GM21360 (cell line): ENCODE measurements around the gene SFMBT1.
A peak's percentile ranks its signal among the peaks of the same experiment; 100 is the strongest.

Source experiments
- ATAC-seq: cut with Tn5 transposase; IDR thresholded peaks from one replicate; pipeline ENCODE4 v1.9.1; 2021; ENCODE audit warnings: mild to moderate bottlenecking, moderate library complexity; ENCODE audit not compliant: unreplicated experiment

SFMBT1 gene

DNA sequence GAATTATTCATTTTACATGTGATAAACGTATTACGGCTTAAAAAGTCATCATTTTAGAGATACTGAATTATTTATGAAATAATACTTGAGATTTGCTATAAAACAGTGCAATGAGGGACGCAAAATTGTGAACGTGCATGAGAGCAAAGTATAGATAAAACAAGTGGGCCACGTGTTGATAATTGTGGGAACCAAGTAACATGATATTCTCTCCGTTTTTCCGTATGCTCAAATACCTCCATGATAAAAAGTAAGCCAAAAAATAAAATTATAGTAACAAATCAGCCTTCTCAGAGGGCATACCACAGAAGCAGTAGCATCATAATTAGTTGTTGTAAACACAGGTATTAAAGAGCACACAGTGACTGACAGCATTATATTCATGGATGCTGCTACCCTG is 42.6 kb downstream of the SFMBT1 start:
- no peak for ATAC-seq

DNA sequence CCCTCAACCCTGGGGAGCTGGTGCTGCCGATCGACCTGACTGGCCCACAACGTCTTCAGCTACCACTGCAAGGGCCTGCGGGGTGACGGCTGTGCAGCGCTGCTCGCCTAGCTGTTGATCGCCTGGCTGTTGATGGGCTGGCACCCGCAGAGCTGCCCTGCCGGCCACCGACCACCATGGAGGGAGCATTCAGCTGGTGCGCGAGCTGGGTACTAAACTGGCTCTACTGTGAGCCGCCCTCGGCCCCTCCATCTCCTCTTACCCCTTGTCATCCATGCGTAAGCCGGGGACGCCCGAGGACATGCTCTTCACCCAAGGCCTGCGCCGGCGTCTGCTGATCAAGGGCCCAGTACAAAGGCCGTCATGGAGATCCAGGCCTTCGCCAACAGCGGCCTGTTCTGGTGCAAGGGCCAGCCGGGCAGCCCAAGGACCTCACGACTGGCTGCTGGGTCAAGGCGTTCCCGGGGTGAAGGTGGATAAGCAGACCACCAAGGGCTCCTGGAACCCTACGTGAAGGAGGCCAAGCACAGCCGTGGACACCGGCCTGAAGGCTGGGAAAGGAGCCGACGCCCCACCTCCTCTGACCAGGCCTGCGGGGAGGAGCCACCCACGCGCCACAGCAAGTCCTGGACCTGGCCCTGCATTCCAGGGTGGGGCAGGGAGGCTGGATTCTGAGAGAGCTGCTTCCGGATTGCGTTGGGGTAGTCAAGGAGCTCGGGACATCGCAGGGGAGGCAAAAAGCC is 46.9 kb downstream of the SFMBT1 start:
- ATAC-seq = no peak

DNA sequence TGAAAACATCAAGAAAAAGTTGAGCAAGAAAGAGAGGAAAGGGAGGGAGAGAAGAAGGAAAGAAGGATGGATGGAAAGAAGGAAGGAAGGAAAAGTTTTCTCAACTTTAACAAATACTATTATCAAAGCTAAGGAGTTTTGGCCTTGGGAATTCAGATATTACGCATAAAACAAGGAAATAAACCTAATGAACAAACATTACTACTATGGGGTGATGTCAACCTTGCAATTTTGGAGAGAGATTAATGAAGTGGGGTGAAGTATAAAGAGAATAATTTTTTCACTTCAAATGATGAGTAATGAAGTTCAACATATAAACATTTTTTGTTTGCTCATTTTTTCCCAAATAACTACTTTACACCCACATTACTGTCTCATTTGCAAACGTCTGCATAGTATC is 55.2 kb downstream of the SFMBT1 start:
- no peak for ATAC-seq

DNA sequence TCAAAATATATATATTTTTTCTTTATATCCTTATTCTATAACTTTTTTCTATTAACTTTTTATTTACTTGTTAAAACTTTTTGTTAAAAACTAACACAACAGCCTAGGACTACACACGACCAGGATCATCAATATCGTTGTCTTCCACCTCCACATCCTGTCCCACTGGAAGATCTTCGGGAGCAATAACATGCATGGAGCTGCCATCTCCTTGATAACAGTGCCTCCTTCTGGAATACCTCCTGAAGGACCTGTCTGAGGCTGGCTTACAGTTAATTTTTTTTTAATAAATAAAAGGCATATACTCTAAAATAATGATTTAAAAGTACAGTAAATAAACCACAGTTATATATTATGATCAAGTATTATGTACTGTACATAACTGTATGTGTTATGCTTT is 58.9 kb downstream of the SFMBT1 start:
- ATAC-seq = no peak

DNA sequence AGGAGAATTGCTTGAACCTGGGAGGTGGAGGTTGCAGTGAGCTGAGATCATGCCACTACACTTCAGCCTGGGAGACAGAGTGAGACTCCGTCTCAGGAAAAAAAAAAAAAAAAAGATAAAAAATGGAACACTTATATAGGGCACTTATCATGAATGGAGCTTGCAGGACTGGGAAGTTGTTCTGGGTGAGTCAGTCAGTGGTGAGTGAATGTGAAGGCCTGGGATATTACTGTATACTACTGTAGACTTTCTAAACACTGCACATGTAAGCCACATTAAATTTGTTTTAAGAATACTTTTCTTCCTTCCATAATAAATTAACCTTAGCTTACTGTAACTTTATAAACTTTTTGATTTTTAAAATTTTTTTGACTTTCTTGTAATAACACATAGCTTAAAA is 59.8 kb downstream of the SFMBT1 start:
- ATAC-seq = no peak

DNA sequence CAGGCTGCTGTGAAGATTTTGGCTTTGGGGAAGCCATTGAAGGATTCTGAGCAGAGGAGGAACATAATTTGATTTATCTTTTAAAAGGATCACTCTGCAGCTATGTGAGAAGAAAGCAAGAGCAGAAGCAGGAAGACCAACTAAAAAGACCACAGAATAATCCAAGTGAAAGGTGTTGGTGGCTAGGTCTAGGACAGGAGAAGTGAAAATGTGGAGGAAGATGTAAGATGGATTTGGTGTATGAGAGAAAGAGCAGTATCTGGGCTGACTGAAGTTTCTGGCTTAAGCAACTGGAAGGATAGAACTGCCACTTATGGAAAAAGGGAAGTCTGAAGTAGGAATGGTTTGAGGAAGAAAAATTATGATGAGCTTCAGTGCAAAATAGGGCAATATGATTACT is 62.0 kb downstream of the SFMBT1 start:
- peak; percentile 29 for ATAC-seq

DNA sequence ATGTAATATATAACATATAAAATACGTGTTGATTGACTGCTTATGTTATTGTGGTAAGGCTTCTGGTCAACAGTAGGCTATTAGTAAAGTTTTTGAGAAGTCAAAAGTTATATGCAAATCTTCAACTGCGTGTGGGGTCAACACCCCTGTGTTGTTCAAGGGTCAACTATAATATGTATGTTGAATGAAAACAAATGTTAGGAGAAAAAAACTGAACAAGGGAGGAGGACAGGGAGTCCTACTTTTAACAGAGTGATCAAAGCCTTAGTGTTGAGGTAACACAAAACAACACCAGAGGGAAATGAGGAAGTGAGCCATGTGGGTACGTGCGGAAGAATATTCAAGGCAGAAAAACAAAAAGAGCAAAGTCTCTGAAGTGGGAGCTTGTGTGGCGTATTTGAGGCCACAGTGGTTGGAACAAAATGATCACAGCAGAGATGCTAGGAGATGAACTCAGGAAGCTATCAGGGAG is 62.5 kb downstream of the SFMBT1 start:
- peak; percentile 74 for ATAC-seq

GRCh38 chr3:52982839-52983238 is 63.0 kb downstream of the SFMBT1 start:
- ATAC-seq = peak; percentile 34

DNA sequence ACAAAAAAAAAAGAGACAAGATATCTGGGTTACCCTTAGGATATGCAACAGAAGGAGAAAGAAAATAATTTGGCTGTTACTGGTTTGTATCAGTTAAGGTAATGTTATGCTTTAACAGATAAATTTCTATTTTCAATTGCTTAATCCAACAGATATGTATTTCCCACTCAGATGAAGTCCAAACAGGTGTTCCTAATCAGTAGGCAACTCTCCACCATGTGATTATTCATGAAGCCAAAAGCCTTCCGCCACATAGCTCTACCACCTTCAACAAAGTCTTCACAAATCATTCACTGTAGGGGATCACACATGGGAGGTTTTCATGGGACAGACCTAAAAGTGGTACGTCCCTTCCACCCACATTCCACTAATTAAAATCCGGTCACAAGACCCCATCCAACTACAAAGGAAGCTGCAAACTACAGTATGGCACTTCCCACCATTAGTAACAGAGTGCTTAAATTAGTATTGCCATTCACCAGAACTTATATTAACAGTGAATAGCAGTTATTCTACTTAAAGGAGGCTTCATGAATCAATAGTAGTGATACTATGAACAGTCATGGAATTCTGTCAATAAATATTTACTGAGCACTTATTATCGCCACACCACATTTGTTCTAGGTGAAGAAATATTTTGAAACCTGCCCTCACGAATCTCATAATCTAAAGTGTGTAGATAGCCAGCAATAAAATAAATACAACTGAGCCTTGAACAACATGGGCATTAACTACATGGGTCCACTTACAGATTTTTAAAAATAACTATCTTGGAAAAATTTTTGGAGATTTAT is 66.5 kb downstream of the SFMBT1 start:
- ATAC-seq = no peak

DNA sequence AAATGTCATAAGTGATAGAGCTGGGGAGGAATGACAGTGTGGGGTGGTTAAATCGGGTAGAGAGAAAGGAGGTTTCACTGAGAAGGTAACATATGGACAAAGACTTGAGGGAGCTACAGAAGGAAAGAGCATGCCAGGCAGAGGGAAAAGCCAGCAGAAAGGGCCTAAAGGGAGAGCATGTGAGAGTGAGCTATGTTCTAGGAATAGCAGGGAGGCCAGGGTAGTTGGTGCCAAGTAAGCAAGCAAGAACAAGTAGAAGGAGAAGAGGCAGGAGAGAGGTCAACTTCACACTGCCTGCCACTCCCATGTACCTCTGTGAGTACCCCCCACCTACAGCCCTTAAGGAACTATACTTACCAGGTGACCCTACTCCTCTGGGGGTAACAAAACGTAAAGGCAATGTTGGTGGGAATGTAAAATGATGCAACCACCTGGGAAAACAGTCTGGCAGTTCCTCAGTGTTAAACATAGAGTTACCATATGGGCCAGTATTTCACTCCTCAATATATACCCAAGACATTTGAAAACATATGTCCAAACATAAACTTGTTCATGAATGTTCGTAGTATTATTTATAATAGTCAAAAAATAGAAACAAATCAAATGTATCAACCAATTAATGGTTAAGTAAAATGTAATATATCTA is 67.6 kb downstream of the SFMBT1 start:
- no peak for ATAC-seq

GRCh38 chr3:52973806-52974205 is 72.1 kb downstream of the SFMBT1 start:
- no peak for ATAC-seq

- no peak for ATAC-seq
Measured at GRCh38 chr3:52971895-52972294, 74.0 kb downstream of the SFMBT1 start.

- no peak for ATAC-seq
Measured at GRCh38 chr3:52967398-52967797, 78.5 kb downstream of the SFMBT1 start.

DNA sequence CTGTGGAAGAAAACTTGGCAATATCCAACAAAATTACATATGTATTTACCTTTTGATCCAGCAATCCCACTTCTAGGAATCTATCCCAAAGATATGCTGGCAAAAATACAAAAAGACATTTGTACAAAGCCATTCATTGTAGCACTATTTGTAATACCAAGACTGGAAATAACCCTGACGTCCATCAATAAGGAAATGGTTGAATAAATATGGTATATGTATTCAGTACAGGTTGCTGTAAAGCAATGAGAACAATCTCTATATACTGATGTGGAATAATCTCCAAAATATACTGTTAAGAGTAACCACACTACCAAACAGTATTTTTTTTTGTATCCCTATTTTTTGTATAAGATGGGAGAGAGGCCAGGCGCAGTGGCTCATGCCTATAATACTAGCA is 83.7 kb downstream of the SFMBT1 start:
- ATAC-seq = no peak

DNA sequence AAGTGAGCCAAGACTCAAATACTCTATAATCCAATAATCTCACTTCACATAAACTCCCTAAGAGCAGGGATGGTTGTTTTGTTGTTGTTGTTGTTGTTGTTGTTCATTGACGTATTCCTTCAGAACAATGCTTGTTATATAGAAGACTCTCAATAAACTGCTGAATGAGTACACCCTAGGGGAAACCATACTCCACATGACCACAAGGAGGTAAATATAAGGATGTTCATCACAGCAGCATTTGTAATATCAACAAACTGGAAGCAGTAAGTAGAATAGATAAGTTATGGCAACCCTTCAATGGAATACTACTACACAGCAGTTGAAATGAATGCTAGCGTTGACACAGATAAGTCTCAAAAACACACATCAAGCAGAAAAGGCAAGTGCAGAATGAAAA is 86.1 kb downstream of the SFMBT1 start:
- ATAC-seq = no peak

- no peak for ATAC-seq
Measured at GRCh38 chr3:52939600-52939999, 106.3 kb downstream of the SFMBT1 start.

DNA sequence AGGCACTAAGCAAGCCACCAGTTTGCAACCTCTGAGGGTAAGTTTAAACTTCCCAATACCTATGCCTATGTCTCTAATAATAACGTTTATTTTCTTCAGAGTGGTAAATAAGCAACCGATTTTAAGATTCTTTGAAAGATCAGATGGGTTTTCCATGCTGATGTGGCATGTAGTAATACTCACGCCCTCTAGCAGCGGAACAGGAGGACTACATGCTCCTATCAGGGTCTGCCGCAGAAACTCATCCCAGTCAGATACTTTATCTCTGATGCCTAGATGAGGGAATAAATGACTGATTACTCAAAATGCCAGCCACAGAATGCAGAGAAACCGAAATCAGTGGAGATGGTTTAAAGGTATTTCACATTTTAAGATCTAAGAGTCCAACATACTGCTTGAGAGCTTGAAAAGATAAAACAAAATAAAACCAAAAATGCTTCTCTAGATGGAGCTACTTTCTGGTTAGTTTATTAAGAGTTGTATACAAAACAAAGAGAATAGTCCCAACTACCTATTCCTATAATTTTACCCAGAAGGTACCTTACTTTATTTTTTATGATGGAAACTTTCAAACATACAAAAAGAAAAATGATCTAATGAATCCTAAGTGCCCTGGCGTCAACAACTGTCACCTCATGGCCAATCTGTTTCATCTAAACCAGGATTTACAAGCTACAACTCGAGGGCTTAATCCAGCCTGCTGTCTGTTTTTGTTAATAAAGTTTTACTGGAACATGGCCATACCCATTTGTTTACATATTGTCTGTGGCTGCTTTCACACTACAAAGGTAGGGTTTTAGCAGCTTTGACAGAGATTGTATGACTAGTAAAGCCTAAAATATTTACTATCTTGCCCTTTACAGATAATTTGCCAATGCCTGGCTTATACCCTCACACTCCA is 111.0 kb downstream of the SFMBT1 start:
- ATAC-seq = no peak

DNA sequence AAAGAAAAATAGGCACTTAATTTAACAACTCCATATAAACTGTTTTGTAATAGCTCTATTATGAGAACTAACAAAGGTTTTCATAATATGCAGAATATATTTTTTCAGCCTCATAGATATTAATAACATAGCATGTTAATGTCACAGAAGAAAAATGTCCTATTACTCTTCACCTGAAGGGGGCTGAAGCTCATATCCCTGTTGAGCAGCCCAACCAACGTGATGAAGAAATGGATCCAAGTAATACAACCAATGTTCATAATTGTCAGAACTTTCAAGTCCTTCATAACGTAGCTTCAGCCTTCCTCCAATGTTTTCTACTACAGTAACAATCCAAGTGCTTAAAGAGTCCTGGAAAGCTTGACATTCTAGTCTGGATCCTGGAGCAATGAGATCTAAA is 114.0 kb downstream of the SFMBT1 start:
- ATAC-seq = no peak

- no peak for ATAC-seq
Measured at GRCh38 chr3:52931328-52931727, 114.5 kb downstream of the SFMBT1 start.

DNA sequence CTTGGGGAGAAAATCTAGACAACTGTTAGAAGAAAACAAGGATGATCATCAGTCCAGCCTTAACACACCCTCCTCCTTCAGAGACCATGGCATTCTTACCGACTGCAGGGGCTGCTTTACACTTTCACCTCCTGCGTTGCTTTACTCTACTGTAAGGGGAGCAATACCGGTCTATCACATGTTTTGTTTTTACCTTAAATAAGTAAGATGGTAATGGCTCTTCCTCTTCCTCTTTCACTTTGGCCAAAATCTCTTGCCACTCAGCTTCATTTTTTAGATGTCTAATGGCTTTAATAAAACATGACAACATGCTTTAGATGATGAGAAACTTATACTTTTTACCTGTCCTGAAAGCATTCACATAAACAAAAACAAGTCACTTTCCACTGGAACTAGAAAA is 115.1 kb downstream of the SFMBT1 start:
- ATAC-seq = no peak

GRCh38 chr3:52926554-52926953 is 119.3 kb downstream of the SFMBT1 start:
- ATAC-seq = no peak
